ENCODE data around the gene PDGFD.

GRCh38 chr11:103906291-103906867 lies 257.6 kb downstream of the PDGFD start:
- TF ChIP-seq POLR2AphosphoS5 (IDR thresholded peaks at IDR 0.05; ENCODE audit: insufficient read depth in 1 of 2, low read depth in 1 of 2) (no peak), CTCF (IDR thresholded peaks at IDR 0.05) (no peak), POLR2A (IDR thresholded peaks at IDR 0.05) (no peak)
